H1 (cell line): ENCODE results near the gene CLEC16A. TPM values are rescaled to one million over a fixed set of nuclear protein-coding genes. Genes with fewer than 3 reads are reported as not detected.

ENCODE experiments used
- CTCF ChIA-PET: fragments of 300-600 bp; sonication (Branson Sonifier 250); formaldehyde crosslinking; loops from one replicate; lab custom pipeline; 2021; ENCODE audit not compliant: partially characterized antibody; lab: Charles Lee
- POLR2A ChIA-PET: fragments of 300-600 bp; sonication (Branson Sonifier 250); formaldehyde crosslinking; loops from one replicate; lab custom pipeline; 2021; ENCODE audit warnings: inconsistent platforms; ENCODE audit not compliant: partially characterized antibody; lab: Charles Lee
- DNase-seq, 2 experiments: peaks; one replicate each; pipeline versions ENCODE4 v3.0.0 to v3.0.0-alpha.2; 2010 to 2022; ENCODE audit warnings: low spot score in 2 of 2, low read depth in 1 of 2, mixed read lengths in 1 of 2
- FAIRE-seq: peaks from 2 replicates; lab custom pipeline; 2011; peaks lifted over from hg19 to GRCh38; lab: Jason Lieb, UNC
- H2AFZ ChIP-seq: 2 replicates; pipeline ENCODE4 v1.8.1; 2012; ENCODE audit warnings: low read length, inconsistent platforms
- H2AK5ac ChIP-seq: 2 replicates; pipeline ENCODE4 v1.6.1; 2013; ENCODE audit warnings: low read depth, low read length
- H2BK120ac ChIP-seq: replicated peaks from 2 replicates; pipeline ENCODE3; 2013; ENCODE audit warnings: low read depth, low read length, inconsistent platforms
- H2BK12ac ChIP-seq: 2 replicates; pipeline ENCODE4 v1.6.1; 2013; ENCODE audit warnings: low read depth, low read length
- H2BK15ac ChIP-seq: 2 replicates; pipeline ENCODE4 v1.6.1; 2013; ENCODE audit warnings: low read length
- H2BK20ac ChIP-seq: 2 replicates; pipeline ENCODE4 v1.6.1; 2013; ENCODE audit warnings: low read length
- H2BK5ac ChIP-seq: 2 replicates; pipeline ENCODE4 v1.6.1; 2013; ENCODE audit warnings: low read depth, low read length
- H3K14ac ChIP-seq: 2 replicates; pipeline ENCODE4 v1.6.1; 2013; ENCODE audit warnings: inconsistent platforms; ENCODE audit not compliant: insufficient read length
- H3K18ac ChIP-seq: 2 replicates; pipeline ENCODE4 v1.6.1; 2013; ENCODE audit warnings: low read length; ENCODE audit errors: extremely low read depth
- H3K23ac ChIP-seq: 2 replicates; pipeline ENCODE4 v1.6.1; 2013; ENCODE audit warnings: inconsistent platforms; ENCODE audit not compliant: insufficient read length
- H3K23me2 ChIP-seq: 2 replicates; pipeline ENCODE4 v1.6.1; 2013; ENCODE audit warnings: low read depth, low read length
- H3K27ac ChIP-seq: 2 replicates; pipeline ENCODE4 v1.6.1; 2011; ENCODE audit warnings: low read depth, low read length, inconsistent platforms
- H3K27me3 ChIP-seq, 4 experiments: replicated peaks in 1 of 4; 1 replicate in 1 of 4; 2 replicates in 3 of 4; pipeline versions ENCODE4 v1.6.1 to v1.8.1; 2011 to 2013; ENCODE audit warnings: low read length in 3 of 4, mild to moderate bottlenecking in 3 of 4, inconsistent platforms in 2 of 4, mixed read lengths in 2 of 4, moderate library complexity in 1 of 4; ENCODE audit not compliant: control insufficient read depth in 3 of 4, insufficient read depth in 3 of 4; ENCODE audit errors: extremely low read depth in 1 of 4
- H3K36me3 ChIP-seq, 4 experiments: 2 replicates each; pipeline versions ENCODE4 v1.6.1 to v1.8.1; 2011 to 2013; ENCODE audit warnings: mild to moderate bottlenecking in 4 of 4, low read length in 3 of 4, moderate library complexity in 2 of 4, control low read depth in 1 of 4, inconsistent platforms in 1 of 4; ENCODE audit not compliant: insufficient read depth in 4 of 4, control insufficient read depth in 2 of 4
- H3K4ac ChIP-seq: replicated peaks from 2 replicates; pipeline ENCODE3; 2013; ENCODE audit warnings: low read length, low read depth, mixed read lengths, inconsistent platforms; ENCODE audit not compliant: insufficient read length
- H3K4me1 ChIP-seq, 4 experiments: replicated peaks in 1 of 4; 1 replicate in 1 of 4; 2 replicates in 3 of 4; pipeline versions ENCODE4 v1.6.1 to v1.8.1; 2011 to 2013; ENCODE audit warnings: low read length in 3 of 4, inconsistent platforms in 2 of 4, mixed read lengths in 1 of 4; ENCODE audit not compliant: insufficient read depth in 4 of 4, control insufficient read depth in 3 of 4
- H3K4me2 ChIP-seq, 2 experiments: 2 replicates each; pipeline versions ENCODE4 v1.6.1 to v1.8.1; 2011 to 2013; ENCODE audit warnings: low read depth in 2 of 2, low read length in 2 of 2, control low read depth in 1 of 2, inconsistent platforms in 1 of 2, mild to moderate bottlenecking in 1 of 2; ENCODE audit not compliant: insufficient read depth in 1 of 2
- H3K4me3 ChIP-seq, 4 experiments: fragments of 200-600, 300-600 bp in 1 of 4; sonication (generic), shearing (Covaris generic), sonication (Bioruptor Twin) in 1 of 4; 2 replicates each; pipeline versions ENCODE4 v1.5.1 to v1.8.1; 2011 to 2016; ENCODE audit warnings: low read length in 4 of 4, low read depth in 3 of 4, control low read depth in 2 of 4, inconsistent platforms in 2 of 4, mild to moderate bottlenecking in 2 of 4, mixed read lengths in 1 of 4, moderate library complexity in 1 of 4; ENCODE audit not compliant: insufficient read depth in 2 of 4; ENCODE audit errors: extremely low read depth in 1 of 4
- H3K56ac ChIP-seq: replicated peaks from 2 replicates; pipeline ENCODE3; 2013; ENCODE audit warnings: low read depth, mild to moderate bottlenecking, mixed read lengths, low read length, inconsistent platforms; ENCODE audit not compliant: insufficient read length
- H3K79me1 ChIP-seq: 2 replicates; pipeline ENCODE4 v1.6.1; 2013; ENCODE audit warnings: low read depth, low read length, control low read depth
- H3K79me2 ChIP-seq, 2 experiments: 2 replicates each; pipeline versions ENCODE4 v1.6.1 to v1.8.1; 2012 to 2013; ENCODE audit warnings: low read length in 2 of 2, mild to moderate bottlenecking in 2 of 2, inconsistent platforms in 1 of 2; ENCODE audit not compliant: insufficient read depth in 2 of 2, control insufficient read depth in 1 of 2
- H3K9ac ChIP-seq, 4 experiments: replicated peaks in 1 of 4; 1 replicate in 1 of 4; 2 replicates in 3 of 4; pipeline versions ENCODE4 v1.6.1 to v1.8.1; 2011 to 2013; ENCODE audit warnings: low read depth in 3 of 4, low read length in 3 of 4, control low read depth in 2 of 4, mild to moderate bottlenecking in 2 of 4, moderate library complexity in 2 of 4, inconsistent platforms in 1 of 4; ENCODE audit errors: extremely low read depth in 1 of 4
- H3K9me3 ChIP-seq, 2 experiments: 2 replicates each; pipeline versions ENCODE4 v1.6.1 to v1.8.1; 2012 to 2013; ENCODE audit warnings: mild to moderate bottlenecking in 2 of 2, moderate library complexity in 2 of 2, control low read depth in 1 of 2, inconsistent platforms in 1 of 2, low read depth in 1 of 2, low read length in 1 of 2, mixed read lengths in 1 of 2; ENCODE audit not compliant: insufficient read depth in 2 of 2
- H4K20me1 ChIP-seq, 2 experiments: replicated peaks in 1 of 2; 2 replicates each; pipeline versions ENCODE3 to v1.8.1; 2011 to 2013; ENCODE audit warnings: inconsistent platforms in 2 of 2, low read length in 2 of 2, mild to moderate bottlenecking in 1 of 2; ENCODE audit not compliant: insufficient read depth in 2 of 2, control insufficient read depth in 1 of 2
- H4K5ac ChIP-seq: 2 replicates; pipeline ENCODE4 v1.6.1; 2013; ENCODE audit warnings: low read length, low read depth, mixed read lengths, inconsistent platforms; ENCODE audit not compliant: insufficient read length
- H4K8ac ChIP-seq: 2 replicates; pipeline ENCODE4 v1.8.0; 2013; ENCODE audit warnings: mild to moderate bottlenecking, moderate library complexity, low read length, inconsistent platforms; ENCODE audit not compliant: insufficient read depth; ENCODE audit errors: extremely low read depth
- H4K91ac ChIP-seq: replicated peaks from 2 replicates; pipeline ENCODE3; 2013; ENCODE audit warnings: low read length, mixed read lengths, inconsistent platforms; ENCODE audit not compliant: insufficient read length
- ATF3 ChIP-seq: IDR thresholded peaks from 2 replicates; pipeline ENCODE4 v1.6.1; 2011; ENCODE audit warnings: low read depth, mild to moderate bottlenecking, low read length; ENCODE audit not compliant: insufficient read depth
- RXRA ChIP-seq: IDR thresholded peaks from 2 replicates; pipeline ENCODE4 v1.6.1; 2011; ENCODE audit warnings: low read depth, mild to moderate bottlenecking, low read length, moderate library complexity; ENCODE audit not compliant: insufficient read depth
- SP1 ChIP-seq: IDR thresholded peaks from 2 replicates; pipeline ENCODE4 v1.6.1; 2011; ENCODE audit warnings: low read depth, low read length
- WGBS, 2 experiments: shearing (Covaris generic) in 1 of 2; methylation state at CpG; one replicate each; pipeline versions ENCODE4 v1.1.6 to v1.1.7; 2013 to 2015; ENCODE audit warnings: low lambda C conversion rate in 2 of 2, mixed read lengths in 2 of 2, inconsistent platforms in 1 of 2, low coverage in 1 of 2, missing lambda C conversion rate in 1 of 2; ENCODE audit not compliant: insufficient replicate concordance in 2 of 2, insufficient coverage in 1 of 2, insufficient read length in 1 of 2; ENCODE audit errors: extremely low coverage in 1 of 2, missing lambda C conversion rate in 1 of 2; 5-methylcytosine and 5-hydroxymethylcytosine counted together
- polyA plus RNA-seq, 7 experiments: library from polyadenylated mRNA; depleted of rRNA in 3 of 7; stranded (reverse) in 5 of 7; unstranded in 2 of 7; fragments of >200 nt in 5 of 7; fragments of 200-250 nt in 2 of 7; gene quantifications; 1 replicate in 5 of 7; 2 replicates in 1 of 7; 4 replicates in 1 of 7; pipeline versions ENCODE4 v1.2.1 to v1.2.3, GENCODE V29; 2011 to 2013; ENCODE audit warnings: missing spikeins in 2 of 7, mixed read lengths in 2 of 7
- total RNA-seq: library from RNA; stranded (reverse); fragmentation: NEBNext Ultra II Directional; extraction: Animal tissue kit (Norgen Biotek cat#: 25700); gene quantifications from 2 replicates; pipeline ENCODE4 v1.2.1, GENCODE V29; 2021

Gene CLEC16A
- total and polyA plus RNA-seq, 2 of the 8 experiments (the other 6 are each of a cell fraction or from before 2014, with no cell fraction given): 7.6 to 19.3 TPM

DNA sequence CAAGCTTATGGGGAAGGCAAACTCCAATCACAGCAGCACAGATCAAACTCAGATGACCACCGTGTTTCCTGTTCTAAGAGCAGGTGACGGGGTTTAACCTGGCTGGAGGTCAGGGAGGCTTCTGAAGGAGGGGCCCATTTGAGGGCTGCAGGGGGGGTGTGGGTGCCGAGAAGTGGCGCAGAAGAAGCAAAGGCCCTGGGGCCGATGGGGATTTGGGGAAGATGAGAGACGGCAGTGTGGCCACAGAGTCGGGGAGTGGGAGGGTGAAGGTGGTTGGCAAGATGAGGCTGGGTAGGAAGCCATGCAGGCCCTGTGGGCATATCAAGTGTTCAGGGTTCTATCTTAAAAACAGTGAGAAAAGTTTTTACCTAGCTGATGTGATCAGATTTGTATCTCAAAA is 122.9 kb downstream of the CLEC16A start:
- DNase-seq (no peak), FAIRE-seq (no peak)
- no peak overlapping the region for H2BK15ac ChIP-seq
- ChIA-PET POLR2A (no interaction called here), CTCF (interaction anchor here (0.6 to 3.2 kb wide), 5 partner anchors 17 to 118 kb away, joined by 3 to 9 read pairs (median 3); no protein-coding TSS in a partner anchor)
- TF ChIP-seq RXRA (no peak), ATF3 (no peak), SP1 (no peak)
- no peak overlapping the region for H3K4me2 ChIP-seq
- no peak overlapping the region for H3K27ac ChIP-seq
- no peak overlapping the region for H2AK5ac ChIP-seq
- WGBS, 2 experiments: 93% methylated on average over 7 of the region's 7 CpGs; no CpG with 5 or more reads in 1 of the 2 experiments
- H4K91ac ChIP-seq: no peak overlapping the region
- no peaks in the 10 kb centered on the region for H3K4me1 ChIP-seq
- no peak overlapping the region for H4K8ac ChIP-seq
- no peaks in the 10 kb centered on the region for H3K79me2 ChIP-seq
- no peaks in the 10 kb centered on the region; a peak in 1 of 8 replicates for H3K36me3 ChIP-seq
- H3K9me3 ChIP-seq: no peaks in the 10 kb centered on the region
- no peaks in the 10 kb centered on the region for H3K27me3 ChIP-seq
- H3K18ac ChIP-seq: no peak overlapping the region
- no peak overlapping the region for H2BK5ac ChIP-seq
- no peak overlapping the region for H2BK120ac ChIP-seq
- no peak overlapping the region for H2BK20ac ChIP-seq
- H3K79me1 ChIP-seq: no peaks in the 10 kb centered on the region
- no peak overlapping the region for H3K14ac ChIP-seq
- peak overlapping the region; percentile 73 for H3K56ac ChIP-seq
- no peak overlapping the region for H3K4ac ChIP-seq
- H4K5ac ChIP-seq: no peak overlapping the region
- no peak overlapping the region for H3K23ac ChIP-seq
- no peak overlapping the region for H2AFZ ChIP-seq
- H3K23me2 ChIP-seq: no peaks in the 10 kb centered on the region
- H3K4me3 ChIP-seq: no peak overlapping the region
- H2BK12ac ChIP-seq: no peak overlapping the region
- H3K9ac ChIP-seq: no peak overlapping the region
- peaks cover 0 to 3% of the 10 kb centered on the region in 2 experiments for H4K20me1 ChIP-seq
